IMR-90 (cell line): ENCODE data around the gene CTDP1. TPM values are rescaled to one million over a fixed set of nuclear protein-coding genes. Genes with fewer than 3 reads are reported as not detected.

Experiments
- ATAC-seq: fragments of 200-7000 bp; cut with Tn5 transposase; 2 replicates; pipeline ENCODE4 v1.9.1; 2020; ENCODE audit warnings: low read depth, mild to moderate bottlenecking, moderate library complexity
- BruUV-seq: library from RNA; stranded (reverse); fragments of 400-500 nt; replicated peaks from 2 replicates; lab custom pipeline; 2021; lab: Mats Ljungman, UMichigan
- CTCF ChIA-PET: fragments of 300-600 bp; formaldehyde crosslinking; extraction: SDS; loops from one replicate; lab custom pipeline; 2021; ENCODE audit warnings: antibody characterized with exemption; lab: Yijun Ruan, JAX
- POLR2A ChIA-PET: fragments of 300-600 bp; sonication (Branson Sonifier 250); formaldehyde crosslinking; loops from one replicate; lab custom pipeline; 2022; ENCODE audit warnings: antibody characterized with exemption; ENCODE audit not compliant: unreplicated experiment; lab: Charles Lee
- DNase-seq: peaks from one replicate; pipeline ENCODE4 v3.0.0; 2013
- H2AFZ ChIP-seq: replicated peaks from 2 replicates; pipeline ENCODE3; 2013; ENCODE audit warnings: low read length, mild to moderate bottlenecking; ENCODE audit not compliant: poor library complexity
- H2AK5ac ChIP-seq: 2 replicates; pipeline ENCODE4 v1.6.1; 2013; ENCODE audit warnings: low read depth, low read length, inconsistent platforms
- H2AK9ac ChIP-seq: replicated peaks from 2 replicates; pipeline ENCODE3; 2013; ENCODE audit warnings: mild to moderate bottlenecking, low read depth, low read length, moderate library complexity; ENCODE audit not compliant: poor library complexity
- H2BK120ac ChIP-seq: 2 replicates; pipeline ENCODE4 v1.6.1; 2013; ENCODE audit warnings: low read depth, low read length, inconsistent platforms
- H2BK15ac ChIP-seq: 3 replicates; pipeline ENCODE4 v1.6.1; 2013; ENCODE audit warnings: low read depth, low read length, inconsistent platforms
- H2BK20ac ChIP-seq: 2 replicates; pipeline ENCODE4 v1.6.1; 2013; ENCODE audit warnings: low read depth, mild to moderate bottlenecking, inconsistent platforms, low read length, moderate library complexity
- H2BK5ac ChIP-seq: 2 replicates; pipeline ENCODE4 v1.6.1; 2013; ENCODE audit warnings: mild to moderate bottlenecking, low read depth, low read length, inconsistent platforms; ENCODE audit not compliant: poor library complexity, severe bottlenecking
- H3K14ac ChIP-seq: replicated peaks from 2 replicates; pipeline ENCODE4 v1.6.1; 2013; ENCODE audit warnings: low read depth, low read length, inconsistent platforms
- H3K18ac ChIP-seq: 2 replicates; pipeline ENCODE4 v1.6.1; 2013; ENCODE audit warnings: low read depth, low read length, control low read depth
- H3K23ac ChIP-seq: 2 replicates; pipeline ENCODE4 v1.6.1; 2013; ENCODE audit warnings: low read depth, low read length, inconsistent platforms
- H3K27ac ChIP-seq: 2 replicates; pipeline ENCODE4 v1.5.1; 2013; ENCODE audit warnings: mild to moderate bottlenecking, control low read depth, low read length; ENCODE audit not compliant: insufficient read depth
- H3K27me3 ChIP-seq: 2 replicates; pipeline ENCODE4 v1.6.1; 2013; ENCODE audit warnings: low read length; ENCODE audit not compliant: control insufficient read depth, insufficient read depth
- H3K36me3 ChIP-seq: 2 replicates; pipeline ENCODE4 v1.6.1; 2013; ENCODE audit warnings: low read length, mixed read lengths; ENCODE audit not compliant: control insufficient read depth, insufficient read depth
- H3K4ac ChIP-seq: 2 replicates; pipeline ENCODE4 v1.6.1; 2013; ENCODE audit warnings: low read depth, low read length, inconsistent platforms
- H3K4me1 ChIP-seq: 2 replicates; pipeline ENCODE4 v1.6.1; 2013; ENCODE audit warnings: low read length, mixed read lengths; ENCODE audit not compliant: control insufficient read depth, insufficient read depth
- H3K4me2 ChIP-seq: 2 replicates; pipeline ENCODE4 v1.6.1; 2013; ENCODE audit warnings: low read depth, mild to moderate bottlenecking, control low read depth, low read length, moderate library complexity
- H3K4me3 ChIP-seq: 2 replicates; pipeline ENCODE4 v1.5.1; 2013; ENCODE audit warnings: low read depth, mild to moderate bottlenecking, control low read depth, low read length, moderate library complexity; ENCODE audit not compliant: insufficient read depth
- H3K56ac ChIP-seq: 2 replicates; pipeline ENCODE4 v1.6.1; 2013; ENCODE audit warnings: low read length, inconsistent platforms; ENCODE audit not compliant: insufficient read depth; ENCODE audit errors: extremely low read depth
- H3K79me1 ChIP-seq, 2 experiments: 2 replicates each; pipeline ENCODE4 v1.6.1; 2013; ENCODE audit warnings: low read length in 2 of 2, inconsistent platforms in 1 of 2, low read depth in 1 of 2
- H3K9ac ChIP-seq: 2 replicates; pipeline ENCODE4 v1.6.1; 2013; ENCODE audit warnings: low read depth, low read length, control low read depth
- H3K9me1 ChIP-seq: 2 replicates; pipeline ENCODE4 v1.6.1; 2013; ENCODE audit warnings: low read length, inconsistent platforms; ENCODE audit not compliant: insufficient read depth
- H3K9me3 ChIP-seq: 2 replicates; pipeline ENCODE4 v1.6.1; 2013; ENCODE audit warnings: low read length; ENCODE audit not compliant: control insufficient read depth, insufficient read depth
- H4K20me1 ChIP-seq: 2 replicates; pipeline ENCODE4 v1.6.1; 2013; ENCODE audit warnings: low read length, inconsistent platforms; ENCODE audit not compliant: insufficient read depth
- H4K5ac ChIP-seq: 2 replicates; pipeline ENCODE4 v1.6.1; 2013; ENCODE audit warnings: mild to moderate bottlenecking, low read depth, low read length, control low read depth
- H4K8ac ChIP-seq, 2 experiments: 2 replicates each; pipeline ENCODE4 v1.6.1; 2013; ENCODE audit warnings: low read depth in 2 of 2, low read length in 2 of 2, control low read depth in 1 of 2, inconsistent platforms in 1 of 2
- H4K91ac ChIP-seq: 2 replicates; pipeline ENCODE4 v1.6.1; 2013; ENCODE audit warnings: low read depth, low read length, inconsistent platforms; ENCODE audit not compliant: insufficient read depth
- BHLHE40 ChIP-seq: fragments of 150-350 bp; IDR thresholded peaks from 2 replicates; pipeline ENCODE4 v1.6.1; 2016; ENCODE audit warnings: mild to moderate bottlenecking, low read depth, low read length
- CEBPB ChIP-seq: IDR thresholded peaks from 2 replicates; pipeline ENCODE4 v1.6.1; 2012; ENCODE audit warnings: low read depth, low read length, improper control_type of control experiment
- CHD1 ChIP-seq: IDR thresholded peaks from 2 replicates; pipeline ENCODE4 v1.6.1; 2012; ENCODE audit warnings: low read depth, low read length, improper control_type of control experiment
- CTCF ChIP-seq: conservative IDR thresholded peaks from 2 replicates; pipeline ENCODE4 v1.5.1; 2012; ENCODE audit warnings: mild to moderate bottlenecking, low read depth, low read length, improper control_type of control experiment
- FOS ChIP-seq: fragments of 150-350 bp; IDR thresholded peaks from 2 replicates; pipeline ENCODE4 v1.6.1; 2016; ENCODE audit warnings: low read depth, low read length
- MAZ ChIP-seq: IDR thresholded peaks from 2 replicates; pipeline ENCODE4 v1.6.1; 2012; ENCODE audit warnings: low read depth, mild to moderate bottlenecking, low read length, improper control_type of control experiment, moderate library complexity, borderline replicate concordance
- MXI1 ChIP-seq: IDR thresholded peaks from 2 replicates; pipeline ENCODE4 v1.6.1; 2012; ENCODE audit warnings: low read depth, mild to moderate bottlenecking, low read length, moderate library complexity, borderline replicate concordance
- NFE2L2 ChIP-seq: fragments of 150-350 bp; IDR thresholded peaks from 2 replicates; pipeline ENCODE4 v1.6.1; 2016; ENCODE audit warnings: low read depth, mild to moderate bottlenecking, low read length
- POLR2A ChIP-seq: IDR thresholded peaks from 2 replicates; pipeline ENCODE4 v1.6.1; 2012; ENCODE audit warnings: mild to moderate bottlenecking, low read depth, low read length
- RAD21 ChIP-seq: IDR thresholded peaks from 2 replicates; pipeline ENCODE4 v1.6.1; 2012; ENCODE audit warnings: low read length, improper control_type of control experiment
- RCOR1 ChIP-seq: IDR thresholded peaks from 2 replicates; pipeline ENCODE4 v1.6.1; 2012; ENCODE audit warnings: mild to moderate bottlenecking, low read length, improper control_type of control experiment; ENCODE audit not compliant: insufficient replicate concordance
- RFX5 ChIP-seq: IDR thresholded peaks from 2 replicates; pipeline ENCODE4 v1.8.0; 2012; ENCODE audit warnings: low read depth, mild to moderate bottlenecking, low read length, moderate library complexity
- SMC3 ChIP-seq: fragments of 150-350 bp; IDR thresholded peaks from 2 replicates; pipeline ENCODE4 v1.6.1; 2016; ENCODE audit warnings: low read depth, mild to moderate bottlenecking, antibody characterized with exemption, low read length, moderate library complexity
- USF2 ChIP-seq: fragments of 150-350 bp; IDR thresholded peaks from 2 replicates; pipeline ENCODE4 v1.6.1; 2017; ENCODE audit warnings: mild to moderate bottlenecking, antibody characterized with exemption, low read length, low read depth
- WGBS, 2 experiments: methylation state at CpG; one replicate each; pipeline versions ENCODE4 v1.1.5 to v1.1.7; 2013; ENCODE audit warnings: missing lambda C conversion rate in 2 of 2; ENCODE audit not compliant: insufficient read length in 1 of 2; ENCODE audit errors: extremely low coverage in 2 of 2; 5-methylcytosine and 5-hydroxymethylcytosine counted together
- dilution Hi-C: fragments of 300-500 bp; cut with HindIII; formaldehyde crosslinking; loops from one replicate; pipeline ENCODE4 v1.14.3; 2018; ENCODE audit warnings: low sequenced_read_pairs; ENCODE audit not compliant: unreplicated experiment
- in situ Hi-C: fragments of 300-500 bp; cut with MboI; formaldehyde crosslinking; loops from 3 replicates; pipeline ENCODE4 v1.14.3; 2019; ENCODE audit warnings: low sequenced_read_pairs, inconsistent platforms, mixed read lengths
- intact Hi-C: fragments of 100-400 bp; cut with micrococcal nuclease; formaldehyde crosslinking; loops from 2 replicates; pipeline ENCODE4 v1.10.0; 2022
- polyA plus RNA-seq, 3 experiments: library from polyadenylated mRNA; depleted of rRNA; stranded (reverse); fragments of >200 nt; gene quantifications; 2 replicates each; pipeline ENCODE4 v1.2.3, GENCODE V29; 2012; ENCODE audit warnings: low replicate concordance in 1 of 3
- total RNA-seq: library from RNA; depleted of rRNA; stranded (reverse); fragments of >200 nt; gene quantifications from 2 replicates; pipeline ENCODE4 v1.2.3, GENCODE V29; 2012
- TF ChIP-seq, protein P1 (sequence below): fragments of 150-350 bp; IDR thresholded peaks from 2 replicates; pipeline ENCODE4 v1.6.1; 2016; ENCODE audit warnings: low read depth, mild to moderate bottlenecking, low read length, moderate library complexity, borderline replicate concordance

CTDP1 gene
- total and polyA plus RNA-seq, 2 of the 4 experiments (the other 2 are of a cell fraction) = 13.4 to 17.6 TPM

GRCh38 chr18:79784071-79784913 lies 104.7 kb downstream of the CTDP1 start:
- Histone ChIP-seq H3K9me3 (no peaks in the 10 kb centered on the region; the same call in 1 of the 2 replicates), H4K5ac (no peak overlapping the region), H2BK15ac (no peak overlapping the region), H3K4me1 (peaks cover 6% of the 10 kb centered on the region; the same call in 1 of the 2 replicates), H3K36me3 (no peaks in the 10 kb centered on the region), H4K91ac (no peak overlapping the region), H3K27ac (no peak overlapping the region), H3K4ac (no peak overlapping the region), H4K20me1 (no peaks in the 10 kb centered on the region), H3K79me1 (no peaks in the 10 kb centered on the region), H3K27me3 (peaks cover 28% of the 10 kb centered on the region), H2AFZ (no peak overlapping the region), H2AK9ac (no peak overlapping the region), H2BK120ac (no peak overlapping the region), H4K8ac (no peak overlapping the region), H3K14ac (no peak overlapping the region), H2AK5ac (no peak overlapping the region; the same call in 1 of the 2 replicates), H3K9me1 (peaks cover 4% of the 10 kb centered on the region), H3K9ac (no peak overlapping the region), H3K56ac (no peak overlapping the region), H2BK5ac (no peak overlapping the region), H3K4me3 (no peak overlapping the region), H3K4me2 (no peak overlapping the region), H3K23ac (no peak overlapping the region), H2BK20ac (no peak overlapping the region), H3K18ac (no peak overlapping the region)
- dilution Hi-C loops = no loop called here
- DNase-seq (no peak), ATAC-seq (no peak)
- ChIA-PET POLR2A (no interaction called here), CTCF (no interaction called here)
- in situ Hi-C loops = no loop called here
- 86% methylated on average over 16 of the region's 42 CpGs; no CpG with 5 or more reads in 1 of the 2 experiments for WGBS, 2 experiments
- intact Hi-C loops = no loop called here
- BruUV-seq = no TSS peak
- TF ChIP-seq MXI1 = no peak
- TF ChIP-seq NFE2L2 = no peak
- TF ChIP-seq RCOR1 = no peak
- no peak for TF ChIP-seq BHLHE40
- no peak for TF ChIP-seq CHD1
- no peak for TF ChIP-seq FOS
- TF ChIP-seq RAD21 = no peak
- TF ChIP-seq CTCF = no peak
- no peak for TF ChIP-seq USF2
- TF ChIP-seq MAZ = no peak
- TF ChIP-seq, protein P1, sequence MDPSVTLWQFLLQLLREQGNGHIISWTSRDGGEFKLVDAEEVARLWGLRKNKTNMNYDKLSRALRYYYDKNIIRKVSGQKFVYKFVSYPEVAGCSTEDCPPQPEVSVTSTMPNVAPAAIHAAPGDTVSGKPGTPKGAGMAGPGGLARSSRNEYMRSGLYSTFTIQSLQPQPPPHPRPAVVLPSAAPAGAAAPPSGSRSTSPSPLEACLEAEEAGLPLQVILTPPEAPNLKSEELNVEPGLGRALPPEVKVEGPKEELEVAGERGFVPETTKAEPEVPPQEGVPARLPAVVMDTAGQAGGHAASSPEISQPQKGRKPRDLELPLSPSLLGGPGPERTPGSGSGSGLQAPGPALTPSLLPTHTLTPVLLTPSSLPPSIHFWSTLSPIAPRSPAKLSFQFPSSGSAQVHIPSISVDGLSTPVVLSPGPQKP = no peak
- no peak for TF ChIP-seq SMC3
- no peak for TF ChIP-seq RFX5
- no peak for TF ChIP-seq CEBPB
- no peak for TF ChIP-seq POLR2A
